T-cell (primary cell): ENCODE data around the gene FAM193A. TPM values are rescaled to one million over a fixed set of nuclear protein-coding genes. Genes with fewer than 3 reads are reported as not detected.
"Not testable (repeated sequence)": the region's sequence is repeated elsewhere in the genome, so short reads cannot be mapped to it uniquely, and the experiment has no call there.

Source experiments
- ATAC-seq, 4 experiments: fragments of 200-7000 bp in 3 of 4; fragments of 150-1000 bp in 1 of 4; cut with Tn5 transposase; replicated peaks in 1 of 4; 1 replicate in 3 of 4; 2 replicates in 1 of 4; pipeline ENCODE4 v1.10.0; 2021; ENCODE audit warnings: moderate library complexity in 3 of 4, mild to moderate bottlenecking in 2 of 4, moderate number of reproducible peaks in 1 of 4
- CTCF ChIA-PET, 2 donors: fragments of 300-600 bp; sonication (Branson Sonifier 250); formaldehyde crosslinking; loops; one replicate each; lab custom pipeline; 2022; ENCODE audit warnings: antibody characterized with exemption in 2 of 2; lab: Charles Lee
- POLR2A ChIA-PET, 2 donors: fragments of 300-600 bp; sonication (Branson Sonifier 250); formaldehyde crosslinking; loops; one replicate each; lab custom pipeline; 2022; ENCODE audit warnings: antibody characterized with exemption in 2 of 2; lab: Charles Lee
- DNase-seq, 35 experiments: peaks; one replicate each; pipeline versions ENCODE4 v3.0.0 to v3.0.0-alpha.2; 2013 to 2023
- H3K27ac ChIP-seq: one replicate; pipeline ENCODE4 v1.5.1; 2013; ENCODE audit warnings: low read length
- H3K27me3 ChIP-seq, 2 experiments: replicated peaks in 1 of 2; 1 replicate in 1 of 2; 2 replicates in 1 of 2; pipeline versions ENCODE4 v1.6.1 to v1.7.0; 2013; ENCODE audit warnings: low read length in 1 of 2, mixed read lengths in 1 of 2; ENCODE audit not compliant: control insufficient read depth in 2 of 2, insufficient read depth in 2 of 2; ENCODE audit errors: extremely low read depth in 1 of 2
- H3K36me3 ChIP-seq, 2 donors: 1 replicate in 1 of 2; 2 replicates in 1 of 2; pipeline versions ENCODE4 v1.6.1 to v1.7.0; 2013; ENCODE audit warnings: low read length in 1 of 2; ENCODE audit not compliant: control insufficient read depth in 2 of 2, insufficient read depth in 1 of 2; ENCODE audit errors: extremely low read depth in 1 of 2
- H3K4me1 ChIP-seq, 2 experiments: 1 replicate in 1 of 2; 2 replicates in 1 of 2; pipeline versions ENCODE4 v1.6.1 to v1.7.0; 2013; ENCODE audit warnings: low read length in 2 of 2, mixed read lengths in 1 of 2; ENCODE audit not compliant: insufficient read depth in 2 of 2, control insufficient read depth in 1 of 2; ENCODE audit errors: extremely low read depth in 1 of 2
- H3K4me3 ChIP-seq, 2 donors: 1 replicate in 1 of 2; 2 replicates in 1 of 2; pipeline versions ENCODE4 v1.5.1 to v1.7.0; 2013; ENCODE audit warnings: mild to moderate bottlenecking in 2 of 2, low read length in 1 of 2, moderate library complexity in 1 of 2; ENCODE audit not compliant: control insufficient read depth in 1 of 2; ENCODE audit errors: extremely low read depth in 1 of 2
- H3K9me3 ChIP-seq: 2 replicates; pipeline ENCODE4 v1.7.0; 2013
- H3K27ac Mint-ChIP-seq, 2 donors: one replicate each; pipeline ENCODE4 v1.8.0; 2020 to 2021; ENCODE audit warnings: mild to moderate bottlenecking in 2 of 2, mixed read lengths in 2 of 2
- H3K27me3 Mint-ChIP-seq, 2 donors: one replicate each; pipeline ENCODE4 v1.8.0; 2021 to 2022; ENCODE audit warnings: mixed read lengths in 2 of 2
- H3K36me3 Mint-ChIP-seq: one replicate; pipeline ENCODE4 v1.8.0; 2021; ENCODE audit warnings: mixed read lengths
- H3K4me1 Mint-ChIP-seq, 3 donors: one replicate each; pipeline ENCODE4 v1.8.0; 2020 to 2022; ENCODE audit warnings: mixed read lengths in 3 of 3, mild to moderate bottlenecking in 1 of 3
- H3K4me3 Mint-ChIP-seq, 3 donors: one replicate each; pipeline ENCODE4 v1.8.0; 2020 to 2022; ENCODE audit warnings: mild to moderate bottlenecking in 3 of 3, mixed read lengths in 3 of 3, moderate library complexity in 3 of 3
- H3K9me3 Mint-ChIP-seq, 3 donors: one replicate each; pipeline ENCODE4 v1.8.0; 2020 to 2022; ENCODE audit warnings: mixed read lengths in 3 of 3
- WGBS: methylation state at CpG from one replicate; pipeline ENCODE4 v1.1.5; 2013; ENCODE audit warnings: missing lambda C conversion rate; ENCODE audit not compliant: insufficient coverage; 5-methylcytosine and 5-hydroxymethylcytosine counted together
- total RNA-seq, 35 experiments: library from RNA in 6 of 35; stranded (reverse) in 6 of 35; fragments of 120-200 nt in 1 of 35; gene quantifications; one replicate each; pipeline versions ENCODE4 v1.2.1 to v1.2.4 and lab custom pipeline; 2013 to 2026

Gene FAM193A
- total RNA-seq, 5 donors from 2014 or later (not counting 1 experiment from before 2014, with no cell fraction given): 41.6 to 46.8 (median 45.2) TPM

GRCh38 chr4:2586502-2586901 is 50.1 kb downstream of the FAM193A start:
- DNase-seq (no peak), ATAC-seq (no peak)
- Mint-ChIP-seq H3K27me3 (no peaks in the 10 kb centered on the region), H3K36me3 (peaks cover 11% of the 10 kb centered on the region), H3K27ac (no peak overlapping the region), H3K4me1 (peaks cover 84 to 85% (median 85%) of the 10 kb centered on the region in 3 donors), H3K4me3 (no peak overlapping the region), H3K9me3 (no peaks in the 10 kb centered on the region)
- H3K9me3 ChIP-seq: no peaks in the 10 kb centered on the region
- CTCF ChIA-PET: no interaction called here
- peaks cover 0 to 31% of the 10 kb centered on the region in 2 experiments for H3K4me1 ChIP-seq
- H3K4me3 ChIP-seq: no peak overlapping the region
- H3K27me3 ChIP-seq: no peaks in the 10 kb centered on the region
- POLR2A ChIA-PET: no interaction called here
- H3K36me3 ChIP-seq: no peaks in the 10 kb centered on the region
- H3K27ac ChIP-seq: no peak overlapping the region
- 100% methylated on average over 1 of the region's 5 CpGs for WGBS

GRCh38 chr4:2587213-2587823 is 50.9 kb downstream of the FAM193A start:
- Mint-ChIP-seq H3K27me3 (no peaks in the 10 kb centered on the region), H3K27ac (peak overlapping the region in 1 of 2 donors; percentile 26), H3K9me3 (no peaks in the 10 kb centered on the region), H3K4me3 (no peak overlapping the region), H3K36me3 (peaks cover 8% of the 10 kb centered on the region), H3K4me1 (peaks cover 81 to 84% (median 83%) of the 10 kb centered on the region in 3 donors)
- no peak for ATAC-seq
- Histone ChIP-seq H3K36me3 (no peaks in the 10 kb centered on the region), H3K4me1 (peaks cover 0 to 30% of the 10 kb centered on the region in 2 experiments), H3K9me3 (no peaks in the 10 kb centered on the region), H3K4me3 (no peak overlapping the region), H3K27ac (no peak overlapping the region), H3K27me3 (no peaks in the 10 kb centered on the region)
- 96% methylated on average over 4 of the region's 8 CpGs for WGBS
- CTCF ChIA-PET: no interaction called here
- POLR2A ChIA-PET: no interaction called here
- DNase-seq: no peak

- no peak overlapping the region for H3K27ac Mint-ChIP-seq
- Histone ChIP-seq H3K27ac (no peak overlapping the region), H3K4me1 (peaks cover 0 to 38% of the 10 kb centered on the region in 2 experiments), H3K9me3 (no peaks in the 10 kb centered on the region), H3K27me3 (no peaks in the 10 kb centered on the region), H3K4me3 (no peak overlapping the region), H3K36me3 (no peaks in the 10 kb centered on the region)
- ChIA-PET CTCF (no interaction called here), POLR2A (no interaction called here)
- H3K9me3 Mint-ChIP-seq: no peaks in the 10 kb centered on the region
- DNase-seq (no peak), ATAC-seq (no peak)
- no CpG with 5 or more reads among the region's 3 CpGs for WGBS
- H3K27me3 Mint-ChIP-seq: no peaks in the 10 kb centered on the region
- H3K4me1 Mint-ChIP-seq: peaks cover 81 to 84% (median 83%) of the 10 kb centered on the region in 3 donors
- peaks cover 7% of the 10 kb centered on the region for H3K36me3 Mint-ChIP-seq
- H3K4me3 Mint-ChIP-seq: no peak overlapping the region
Observed at GRCh38 chr4:2588259-2588658, 51.8 kb downstream of the FAM193A start.

- Mint-ChIP-seq H3K4me3 (peak overlapping the region in 1 of 3 donors; percentile 47), H3K4me1 (peaks cover 80 to 86% (median 84%) of the 10 kb centered on the region in 3 donors), H3K36me3 (no peaks in the 10 kb centered on the region), H3K9me3 (no peaks in the 10 kb centered on the region), H3K27me3 (no peaks in the 10 kb centered on the region), H3K27ac (peak overlapping the region; percentile 50 to 90)
- ATAC-seq: peak in 3 of 4 experiments; percentile 44 to 55 (median 52)
- no peak overlapping the region for H3K4me3 ChIP-seq
- H3K9me3 ChIP-seq: no peaks in the 10 kb centered on the region
- no peak overlapping the region for H3K27ac ChIP-seq
- no peak for DNase-seq
- H3K27me3 ChIP-seq: no peaks in the 10 kb centered on the region
- ChIA-PET CTCF (no interaction called here), POLR2A (no interaction called here)
- peaks cover 0 to 2% of the 10 kb centered on the region in 2 donors for H3K36me3 ChIP-seq
- H3K4me1 ChIP-seq: peaks cover 0 to 46% of the 10 kb centered on the region in 2 experiments
- WGBS: 71% methylated on average over 6 of the region's 8 CpGs
Observed at GRCh38 chr4:2591189-2591588, 54.7 kb downstream of the FAM193A start.

- H3K36me3 ChIP-seq, H3K36me3 Mint-ChIP-seq, H3K27me3 ChIP-seq, CTCF ChIA-PET, H3K27me3 Mint-ChIP-seq, POLR2A ChIA-PET, H3K27ac ChIP-seq, DNase-seq, H3K4me3 Mint-ChIP-seq, ATAC-seq, H3K4me3 ChIP-seq, H3K9me3 ChIP-seq, H3K9me3 Mint-ChIP-seq: not testable (repeated sequence)
- peaks cover 0 to 47% of the 10 kb centered on the region in 2 experiments for H3K4me1 ChIP-seq
- peaks cover 80 to 85% (median 84%) of the 10 kb centered on the region in 3 donors for H3K4me1 Mint-ChIP-seq
- 89% methylated on average over 9 of the region's 12 CpGs for WGBS
- H3K27ac Mint-ChIP-seq: peak overlapping the region in 1 of 2 donors; percentile 39
Observed at GRCh38 chr4:2592014-2592413, 55.6 kb downstream of the FAM193A start.

- CTCF ChIA-PET: no interaction called here
- Mint-ChIP-seq H3K36me3 (peaks cover 12% of the 10 kb centered on the region), H3K4me1 (peaks cover 80 to 85% (median 84%) of the 10 kb centered on the region in 3 donors), H3K4me3 (no peak overlapping the region), H3K9me3 (no peaks in the 10 kb centered on the region), H3K27me3 (no peaks in the 10 kb centered on the region), H3K27ac (peak overlapping the region in 1 of 2 donors; percentile 45)
- Histone ChIP-seq H3K4me1 (peaks cover 0 to 45% of the 10 kb centered on the region in 2 experiments), H3K9me3 (no peaks in the 10 kb centered on the region), H3K27me3 (no peaks in the 10 kb centered on the region), H3K36me3 (peaks cover 0 to 9% of the 10 kb centered on the region in 2 donors), H3K4me3 (no peak overlapping the region), H3K27ac (no peak overlapping the region)
- 90% methylated on average over 5 of the region's 6 CpGs for WGBS
- peak in 2 of 4 experiments; percentile 16 to 22 for ATAC-seq
- DNase-seq: no peak
- POLR2A ChIA-PET: no interaction called here
Observed at GRCh38 chr4:2592572-2592971, 56.1 kb downstream of the FAM193A start.
